Measurements from ENCODE around the gene AP5M1. TPM values are rescaled to one million over a fixed set of nuclear protein-coding genes. Genes with fewer than 3 reads are reported as not detected.
A peak's percentile ranks its signal among the peaks of the same experiment; 100 is the strongest.

The AP5M1 gene
- total and polyA plus RNA-seq, 2 of the 13 experiments (the other 11 are each of a cell fraction or from before 2014, with no cell fraction given), result 14.8 to 35.0 TPM

GRCh38 chr14:57266065-57266464 is 2.7 kb upstream of the AP5M1 start:
- peaks cover 8% of the 10 kb centered on the region for H4K20me1 ChIP-seq (ENCODE audit: insufficient read depth, low read length)
- H3K4me3 ChIP-seq (replicated peaks in 1 of 3; ENCODE audit: insufficient read depth in 1 of 3, low read depth in 2 of 3, low read length in 3 of 3), result no peak overlapping the region; a peak in 1 of 6 replicates
- H3K27me3 ChIP-seq (ENCODE audit: control insufficient read depth in 1 of 2, insufficient read depth in 2 of 2, low read length in 2 of 2), result no peaks in the 10 kb centered on the region; a peak in 1 of 5 replicates
- BruUV-seq (replicated peaks), result no TSS peak
- peak overlapping the region; percentile 34; the same call in 1 of the 2 replicates for H3K4me2 ChIP-seq (ENCODE audit: low read depth, low read length)
- intact Hi-C loops (cut with micrococcal nuclease; ENCODE audit: unreplicated experiment), result loop anchor here (5.0 kb wide), 1 partner anchor 126 kb away; the partner anchor contains the start of gene NAA30
- no peak for FAIRE-seq
- DNase-seq (ENCODE audit: low spot score), result no peak
- H3K79me2 ChIP-seq (ENCODE audit: insufficient read depth, low read length), result peaks cover 67% of the 10 kb centered on the region
- ATAC-seq, result no peak
- TF ChIP-seq ZMAT3 (CRISPR knock-in tag; conservative IDR thresholded peaks at IDR 0.05) (no peak), NBN (conservative IDR thresholded peaks at IDR 0.05) (no peak), SP140L (CRISPR knock-in tag; IDR thresholded peaks at IDR 0.05; ENCODE audit: borderline replicate concordance) (no peak), SMYD3 (CRISPR knock-in tag; IDR thresholded peaks at IDR 0.05) (no peak), KMT2A (CRISPR knock-in tag; IDR thresholded peaks at IDR 0.05) (no peak), RBFOX2 (IDR thresholded peaks at IDR 0.05; ENCODE audit: low read depth, low read length) (no peak), MTERF4 (CRISPR knock-in tag; IDR thresholded peaks at IDR 0.05) (no peak), TMF1 (CRISPR knock-in tag; IDR thresholded peaks at IDR 0.05; ENCODE audit: low read depth) (no peak), ZNF124 (CRISPR knock-in tag; IDR thresholded peaks at IDR 0.05) (no peak), GMEB1 (CRISPR knock-in tag; IDR thresholded peaks at IDR 0.05; ENCODE audit: borderline replicate concordance) (no peak), ZNF780A (CRISPR knock-in tag; IDR thresholded peaks at IDR 0.05) (no peak)
- no peak overlapping the region for H3K27ac ChIP-seq (ENCODE audit: extremely low read length, insufficient read depth, low read length)
- H3K9me3 ChIP-seq (ENCODE audit: low read length), result no peaks in the 10 kb centered on the region
- in situ Hi-C loops (cut with HindIII; ENCODE audit: extremely low pct_ligation_motif_present, low pct_unique_long_range_greater_than_20kb), result no loop called here
- no peak overlapping the region for H3K9ac ChIP-seq (ENCODE audit: insufficient read depth, low read depth, low read length)
- no peaks in the 10 kb centered on the region for H3K36me3 ChIP-seq (replicated peaks in 1 of 2; ENCODE audit: control insufficient read depth in 1 of 2, insufficient read depth in 2 of 2, low read length in 2 of 2)
- ChIA-PET POLR2A (no interaction called here), CTCF (ENCODE audit: low intra/inter-chr PET ratio, low total read pairs) (no interaction called here)
- H2AFZ ChIP-seq (ENCODE audit: low read length), result no peak overlapping the region
- 85% methylated on average over 2 of the region's 2 CpGs for WGBS (ENCODE audit: low lambda C conversion rate)
- H3K4me1 ChIP-seq (ENCODE audit: insufficient read depth, low read length), result peaks cover 41% of the 10 kb centered on the region
